RKO (cell line): ENCODE results near the gene CNBP.
"Not testable (repeated sequence)": the region's sequence is repeated elsewhere in the genome, so short reads cannot be mapped to it uniquely, and the experiment has no call there.

Source experiments
- DNase-seq: peaks from one replicate; pipeline ENCODE4 v3.0.0-alpha.2; 2016; ENCODE audit warnings: low spot score

The CNBP gene

GRCh38 chr3:129183569-129184395, at the start of gene CNBP:
CNBP (minus strand) TSS chr3:129183896; CDS start chr3:129171757, 12,139 bp downstream.
- peak; percentile 95 for DNase-seq

- DNase-seq = peak; percentile 36
Observed at GRCh38 chr3:129231331-129232119, 47.8 kb upstream of the CNBP start.

GRCh38 chr3:129230311-129231019, 46.8 kb upstream of the CNBP start:
- DNase-seq = peak; percentile 94

GRCh38 chr3:129228891-129229585, 45.3 kb upstream of the CNBP start:
- peak; percentile 60 for DNase-seq

- DNase-seq = peak; percentile 61
Observed at GRCh38 chr3:129226374-129226773, 42.7 kb upstream of the CNBP start.

- DNase-seq = no peak
Observed at GRCh38 chr3:129224984-129225393, 41.3 kb upstream of the CNBP start.

GRCh38 chr3:129224387-129224786, 40.7 kb upstream of the CNBP start:
- DNase-seq = not testable (repeated sequence)

GRCh38 chr3:129218742-129219141, 35.0 kb upstream of the CNBP start:
- DNase-seq = no peak

- DNase-seq = no peak
Observed at GRCh38 chr3:129213238-129213637, 29.5 kb upstream of the CNBP start.

- peak; percentile 76 for DNase-seq
Observed at GRCh38 chr3:129211772-129212171, 28.1 kb upstream of the CNBP start.

GRCh38 chr3:129211345-129211744, 27.6 kb upstream of the CNBP start:
- DNase-seq = no peak

- DNase-seq = no peak
Observed at GRCh38 chr3:129207479-129207878, 23.8 kb upstream of the CNBP start.

- no peak for DNase-seq
Observed at GRCh38 chr3:129205109-129205832, 21.6 kb upstream of the CNBP start.

- DNase-seq = no peak
Observed at GRCh38 chr3:129204473-129204872, 20.8 kb upstream of the CNBP start.

- DNase-seq = no peak
Observed at GRCh38 chr3:129199366-129199765, 15.7 kb upstream of the CNBP start.

- no peak for DNase-seq
Observed at GRCh38 chr3:129197321-129197720, 13.6 kb upstream of the CNBP start.

GRCh38 chr3:129196601-129197000, 12.9 kb upstream of the CNBP start:
- no peak for DNase-seq

- peak; percentile 94 for DNase-seq
Observed at GRCh38 chr3:129195731-129196256, 12.1 kb upstream of the CNBP start.

GRCh38 chr3:129189793-129190192, 6.1 kb upstream of the CNBP start:
- DNase-seq = not testable (repeated sequence)

GRCh38 chr3:129187857-129188256, 4.2 kb upstream of the CNBP start:
- DNase-seq = no peak

- DNase-seq = peak; percentile 31
Observed at GRCh38 chr3:129185783-129186182, 2.1 kb upstream of the CNBP start.
